PFSK-1 (cell line): ENCODE measurements around the gene POLR3G.

ENCODE experiments used
- FOXP2 ChIP-seq: optimal IDR thresholded peaks from 2 replicates; pipeline ENCODE3; 2011; ENCODE audit warnings: borderline replicate concordance, control low read depth, inconsistent platforms; ENCODE audit not compliant: insufficient read depth; ENCODE audit errors: extremely low read length, extremely low read depth
- POLR2AphosphoS5 ChIP-seq: IDR thresholded peaks from 2 replicates; pipeline ENCODE4 v1.6.1; 2012; ENCODE audit warnings: low read depth, mild to moderate bottlenecking, control low read depth, low read length, moderate library complexity
- SIN3A ChIP-seq: IDR thresholded peaks from 2 replicates; pipeline ENCODE4 v1.6.1; 2012; ENCODE audit warnings: mild to moderate bottlenecking, low read length, moderate library complexity, borderline replicate concordance; ENCODE audit not compliant: insufficient read depth
- TAF1 ChIP-seq: IDR thresholded peaks from 2 replicates; pipeline ENCODE4 v1.6.1; 2012; ENCODE audit warnings: low read length, control low read depth, borderline replicate concordance; ENCODE audit not compliant: insufficient read depth
- TF ChIP-seq, protein P1 (sequence below), 2 experiments: IDR thresholded peaks; 2 replicates each; pipeline versions ENCODE4 v1.6.1 to v1.8.0; 2011 to 2012; ENCODE audit warnings: low read depth in 2 of 2, low read length in 2 of 2, control low read depth in 1 of 2, inconsistent platforms in 1 of 2, mild to moderate bottlenecking in 1 of 2, moderate library complexity in 1 of 2; ENCODE audit not compliant: insufficient read depth in 1 of 2

Gene POLR3G

DNA sequence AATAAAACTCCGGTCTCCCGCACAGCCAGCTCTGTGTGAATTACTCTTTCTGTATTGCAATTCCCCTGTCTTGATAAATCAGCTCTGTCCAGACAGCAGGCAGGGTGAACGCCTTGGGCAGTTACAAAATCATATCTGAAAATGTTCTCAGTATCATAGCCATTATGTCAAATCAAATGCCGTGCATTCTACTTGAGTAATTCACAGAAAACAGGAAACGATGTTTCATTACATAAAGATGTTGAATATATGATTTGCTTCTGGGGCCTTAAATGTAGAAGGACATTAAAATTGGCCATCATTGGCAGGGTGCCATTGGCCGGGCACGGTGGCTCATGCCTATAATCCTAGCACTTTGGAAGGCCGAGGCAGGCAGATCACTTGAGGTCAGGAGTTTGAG lies 8.5 kb downstream of the POLR3G start:
- no peak for TF ChIP-seq FOXP2
- TF ChIP-seq POLR2AphosphoS5: no peak
- no peak for TF ChIP-seq TAF1
- no peak for TF ChIP-seq SIN3A
- TF ChIP-seq, protein P1, sequence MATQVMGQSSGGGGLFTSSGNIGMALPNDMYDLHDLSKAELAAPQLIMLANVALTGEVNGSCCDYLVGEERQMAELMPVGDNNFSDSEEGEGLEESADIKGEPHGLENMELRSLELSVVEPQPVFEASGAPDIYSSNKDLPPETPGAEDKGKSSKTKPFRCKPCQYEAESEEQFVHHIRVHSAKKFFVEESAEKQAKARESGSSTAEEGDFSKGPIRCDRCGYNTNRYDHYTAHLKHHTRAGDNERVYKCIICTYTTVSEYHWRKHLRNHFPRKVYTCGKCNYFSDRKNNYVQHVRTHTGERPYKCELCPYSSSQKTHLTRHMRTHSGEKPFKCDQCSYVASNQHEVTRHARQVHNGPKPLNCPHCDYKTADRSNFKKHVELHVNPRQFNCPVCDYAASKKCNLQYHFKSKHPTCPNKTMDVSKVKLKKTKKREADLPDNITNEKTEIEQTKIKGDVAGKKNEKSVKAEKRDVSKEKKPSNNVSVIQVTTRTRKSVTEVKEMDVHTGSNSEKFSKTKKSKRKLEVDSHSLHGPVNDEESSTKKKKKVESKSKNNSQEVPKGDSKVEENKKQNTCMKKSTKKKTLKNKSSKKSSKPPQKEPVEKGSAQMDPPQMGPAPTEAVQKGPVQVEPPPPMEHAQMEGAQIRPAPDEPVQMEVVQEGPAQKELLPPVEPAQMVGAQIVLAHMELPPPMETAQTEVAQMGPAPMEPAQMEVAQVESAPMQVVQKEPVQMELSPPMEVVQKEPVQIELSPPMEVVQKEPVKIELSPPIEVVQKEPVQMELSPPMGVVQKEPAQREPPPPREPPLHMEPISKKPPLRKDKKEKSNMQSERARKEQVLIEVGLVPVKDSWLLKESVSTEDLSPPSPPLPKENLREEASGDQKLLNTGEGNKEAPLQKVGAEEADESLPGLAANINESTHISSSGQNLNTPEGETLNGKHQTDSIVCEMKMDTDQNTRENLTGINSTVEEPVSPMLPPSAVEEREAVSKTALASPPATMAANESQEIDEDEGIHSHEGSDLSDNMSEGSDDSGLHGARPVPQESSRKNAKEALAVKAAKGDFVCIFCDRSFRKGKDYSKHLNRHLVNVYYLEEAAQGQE (IDR thresholded peaks at IDR 0.05; ENCODE audit: insufficient read depth in 1 of 2, low read depth in 2 of 2, low read length in 2 of 2): no peak

GRCh38 chr5:90484540-90484939 lies 9.9 kb downstream of the POLR3G start:
- TF ChIP-seq FOXP2 (no peak), POLR2AphosphoS5 (no peak), TAF1 (no peak), SIN3A (no peak)
- TF ChIP-seq, protein P1 (IDR thresholded peaks at IDR 0.05; ENCODE audit: insufficient read depth in 1 of 2, low read depth in 2 of 2, low read length in 2 of 2): no peak

- TF ChIP-seq, protein P1 (IDR thresholded peaks at IDR 0.05; ENCODE audit: insufficient read depth in 1 of 2, low read depth in 2 of 2, low read length in 2 of 2): no peak
- TF ChIP-seq POLR2AphosphoS5: no peak
- no peak for TF ChIP-seq TAF1
- no peak for TF ChIP-seq SIN3A
- TF ChIP-seq FOXP2: no peak
Observed at GRCh38 chr5:90488791-90489190, 14.1 kb downstream of the POLR3G start.

- TF ChIP-seq POLR2AphosphoS5 (no peak), FOXP2 (no peak)
Observed at GRCh38 chr5:90494043-90494442, 19.4 kb downstream of the POLR3G start.

- TF ChIP-seq, protein P1 (IDR thresholded peaks at IDR 0.05; ENCODE audit: insufficient read depth in 1 of 2, low read depth in 2 of 2, low read length in 2 of 2): no peak
- no peak for TF ChIP-seq POLR2AphosphoS5
- TF ChIP-seq FOXP2: no peak
- no peak for TF ChIP-seq SIN3A
- TF ChIP-seq TAF1: no peak
Observed at GRCh38 chr5:90495146-90495545, 20.5 kb downstream of the POLR3G start.
